ENCODE data around the gene SMTNL1.

SMTNL1 gene, protein sequence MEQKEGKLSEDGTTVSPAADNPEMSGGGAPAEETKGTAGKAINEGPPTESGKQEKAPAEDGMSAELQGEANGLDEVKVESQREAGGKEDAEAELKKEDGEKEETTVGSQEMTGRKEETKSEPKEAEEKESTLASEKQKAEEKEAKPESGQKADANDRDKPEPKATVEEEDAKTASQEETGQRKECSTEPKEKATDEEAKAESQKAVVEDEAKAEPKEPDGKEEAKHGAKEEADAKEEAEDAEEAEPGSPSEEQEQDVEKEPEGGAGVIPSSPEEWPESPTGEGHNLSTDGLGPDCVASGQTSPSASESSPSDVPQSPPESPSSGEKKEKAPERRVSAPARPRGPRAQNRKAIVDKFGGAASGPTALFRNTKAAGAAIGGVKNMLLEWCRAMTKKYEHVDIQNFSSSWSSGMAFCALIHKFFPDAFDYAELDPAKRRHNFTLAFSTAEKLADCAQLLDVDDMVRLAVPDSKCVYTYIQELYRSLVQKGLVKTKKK

DNA sequence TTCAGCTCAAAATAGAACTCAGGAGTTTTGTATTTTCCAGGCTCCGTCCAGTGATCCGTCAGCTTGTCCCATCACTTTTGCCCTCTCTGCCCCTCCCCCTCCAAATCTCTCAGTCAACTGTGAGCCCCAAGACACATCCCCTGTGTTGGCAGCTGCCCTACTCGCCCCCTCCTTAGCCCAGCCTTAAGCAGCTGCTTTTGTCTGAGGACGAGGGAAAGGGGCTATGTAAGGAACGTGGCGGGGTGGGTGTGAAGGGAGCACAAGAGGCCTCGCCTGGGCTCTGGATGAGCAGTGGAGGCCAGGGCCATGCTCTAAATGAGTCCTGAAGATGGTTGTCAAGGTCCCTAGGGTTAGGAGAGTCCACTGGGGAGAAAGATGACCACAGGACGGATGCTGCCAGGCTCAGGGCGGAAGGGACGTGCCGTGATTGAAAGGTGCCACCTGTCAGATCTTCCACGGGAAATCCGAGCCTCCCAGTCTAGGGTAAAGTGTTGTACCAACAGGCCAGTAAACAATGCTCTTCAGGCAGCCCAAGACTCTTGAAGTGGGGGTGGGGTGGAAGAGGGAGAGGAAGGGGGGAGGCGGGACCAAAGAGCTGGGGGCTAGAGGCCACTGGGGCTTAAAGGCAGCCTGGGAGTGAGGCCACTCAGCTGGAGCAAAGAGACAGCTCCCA is at the start of gene SMTNL1:
Gene SMTNL1 (plus strand): TSS at position 649 of the 673 bp plus-strand sequence. CDS start 5,048 bp downstream, outside the sequence.
- Histone ChIP-seq H3K9ac (ENCODE audit: low read depth, low read length) (no peak within 1 kb of the TSS), H3K27me3 (ENCODE audit: insufficient read depth, low read length) (no peaks in the 10 kb centered on the region), H3K4me3 (ENCODE audit: low read length) (no peak within 1 kb of the TSS), H3K9me3 (ENCODE audit: insufficient read depth, low read depth, low read length) (no peaks in the 10 kb centered on the region), H3K27ac (ENCODE audit: low read length) (no peak within 1 kb of the TSS), H3K36me3 (ENCODE audit: insufficient read depth, low read depth, low read length) (no peaks in the 10 kb centered on the region), H3K4me1 (ENCODE audit: insufficient read depth, low read length) (peaks cover 2% of the 10 kb centered on the region; the same call in 1 of the 2 replicates)

DNA sequence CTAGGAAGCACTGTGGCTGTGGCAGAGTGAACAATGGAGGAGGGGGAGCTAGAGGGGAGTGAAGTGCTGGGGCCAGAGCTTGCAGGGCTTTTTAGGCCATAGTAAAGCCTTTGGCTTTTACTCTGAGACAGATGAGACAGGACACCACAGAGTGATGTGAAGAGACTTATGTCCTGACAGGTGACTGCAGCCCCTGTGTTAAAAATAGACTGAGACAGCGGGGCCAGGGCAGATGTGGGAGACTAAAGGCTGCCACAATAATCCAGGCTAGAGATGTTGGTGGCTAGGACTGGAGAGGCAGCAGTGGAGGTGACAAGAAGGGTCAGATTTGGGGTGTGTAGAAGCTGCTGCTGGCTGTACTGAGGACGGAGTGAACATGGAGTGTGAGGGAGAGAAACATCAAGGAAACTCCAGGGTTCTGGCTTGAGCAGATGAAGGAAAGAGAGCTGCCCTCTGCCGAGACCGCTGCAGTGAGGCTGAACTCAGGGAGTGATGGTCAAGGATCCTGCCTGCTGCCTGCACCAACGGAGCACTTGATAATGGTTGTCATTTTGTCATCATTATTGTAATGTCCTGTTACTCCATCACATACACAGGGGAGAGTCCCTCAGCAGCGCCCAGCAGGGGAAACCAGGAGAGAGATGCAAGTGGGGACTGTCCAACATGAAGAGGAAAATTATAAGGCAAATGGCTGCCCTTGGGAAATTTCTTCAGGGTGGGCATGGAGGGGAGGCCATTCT is 49.3 kb upstream of the SMTNL1 start:
- H3K36me3 ChIP-seq (ENCODE audit: insufficient read depth, low read depth, low read length) = peaks cover 38% of the 10 kb centered on the region
- no peaks in the 10 kb centered on the region; the same call in 1 of the 2 replicates for H3K4me1 ChIP-seq (ENCODE audit: insufficient read depth, low read length)
- no peak overlapping the region for H3K4me3 ChIP-seq (ENCODE audit: low read length)
- H3K27ac ChIP-seq (ENCODE audit: low read length) = no peak overlapping the region
- no peaks in the 10 kb centered on the region for H3K9me3 ChIP-seq (ENCODE audit: insufficient read depth, low read depth, low read length)
- peaks cover 13% of the 10 kb centered on the region for H3K27me3 ChIP-seq (ENCODE audit: insufficient read depth, low read length)
- H3K9ac ChIP-seq (ENCODE audit: low read depth, low read length) = no peak overlapping the region

DNA sequence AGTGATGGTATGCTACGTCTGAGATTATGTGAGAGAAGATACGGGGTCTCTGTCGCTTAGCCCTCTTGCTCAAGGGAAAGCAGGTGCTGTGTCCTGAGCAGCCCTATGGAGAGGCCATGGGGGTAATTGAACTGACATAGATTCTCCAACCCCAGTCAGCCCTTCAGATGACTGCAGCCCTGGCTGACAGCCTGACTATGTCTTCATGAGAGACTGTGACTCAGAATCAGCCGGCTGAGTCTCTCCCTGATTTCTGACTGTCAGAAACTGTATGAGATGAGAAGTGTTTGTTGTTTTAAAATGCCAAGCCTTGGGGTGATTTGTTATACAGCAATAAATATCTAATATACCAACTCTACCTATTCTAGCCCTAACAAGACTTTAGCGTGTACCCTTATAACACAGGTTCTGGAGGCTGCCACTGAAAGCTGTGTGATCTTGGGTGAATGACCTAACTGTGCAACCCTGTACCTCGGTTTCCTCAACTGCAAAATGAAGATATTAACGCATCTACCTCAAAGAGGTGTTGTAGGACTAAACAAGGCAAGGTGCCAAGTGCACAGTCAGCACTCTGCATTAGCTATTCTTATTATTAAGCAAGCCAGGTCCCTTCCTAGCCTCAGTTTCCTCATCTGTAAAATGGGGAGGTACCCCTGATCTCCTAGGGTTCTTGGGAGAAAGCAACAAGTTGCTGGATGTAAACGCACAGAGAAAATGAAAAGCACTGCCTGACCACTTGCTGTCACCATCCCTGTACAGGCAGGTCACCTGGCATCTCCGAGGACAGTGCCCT is 46.7 kb upstream of the SMTNL1 start:
- Histone ChIP-seq H3K9me3 (ENCODE audit: insufficient read depth, low read depth, low read length) (no peaks in the 10 kb centered on the region), H3K9ac (ENCODE audit: low read depth, low read length) (no peak overlapping the region), H3K27me3 (ENCODE audit: insufficient read depth, low read length) (no peaks in the 10 kb centered on the region), H3K27ac (ENCODE audit: low read length) (no peak overlapping the region), H3K36me3 (ENCODE audit: insufficient read depth, low read depth, low read length) (peaks cover 35% of the 10 kb centered on the region), H3K4me1 (ENCODE audit: insufficient read depth, low read length) (no peaks in the 10 kb centered on the region), H3K4me3 (ENCODE audit: low read length) (no peak overlapping the region)

DNA sequence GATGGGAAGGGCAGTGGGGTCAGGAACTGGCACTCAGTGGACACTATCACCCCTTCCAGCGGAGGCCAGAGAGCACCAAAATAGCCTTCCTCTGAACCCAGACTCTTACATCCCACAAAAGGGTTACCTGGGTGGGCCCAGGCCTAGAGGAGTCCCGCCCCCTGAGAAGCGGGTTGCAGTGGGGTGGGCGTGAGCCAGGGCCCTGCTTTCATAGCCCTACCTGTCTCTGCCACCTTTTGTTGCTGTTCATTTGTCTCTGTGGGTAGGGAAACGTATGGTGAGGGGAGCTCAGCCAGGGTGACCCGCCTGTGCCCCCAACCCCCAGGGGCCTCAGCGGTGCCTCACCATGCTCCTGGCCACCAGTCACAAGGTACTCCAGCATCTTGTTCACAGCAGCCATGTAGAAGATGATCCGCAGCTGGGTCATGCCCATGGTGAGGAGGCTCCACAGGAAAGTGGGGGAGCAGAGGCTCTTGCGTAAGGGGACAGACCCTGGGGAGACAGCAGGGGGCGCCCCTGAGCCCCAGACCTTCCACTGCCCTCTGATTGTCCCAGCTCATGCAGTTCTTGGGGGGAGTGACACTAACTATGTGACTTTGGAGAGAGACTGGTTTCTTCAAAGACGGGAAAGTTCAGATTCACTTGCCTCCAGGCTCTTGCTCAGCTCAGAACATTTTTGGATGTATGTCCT is 45.9 kb upstream of the SMTNL1 start:
- no peak overlapping the region for H3K4me3 ChIP-seq (ENCODE audit: low read length)
- no peak overlapping the region for H3K27ac ChIP-seq (ENCODE audit: low read length)
- no peaks in the 10 kb centered on the region for H3K9me3 ChIP-seq (ENCODE audit: insufficient read depth, low read depth, low read length)
- H3K27me3 ChIP-seq (ENCODE audit: insufficient read depth, low read length) = no peaks in the 10 kb centered on the region
- no peaks in the 10 kb centered on the region for H3K4me1 ChIP-seq (ENCODE audit: insufficient read depth, low read length)
- peaks cover 31% of the 10 kb centered on the region; the same call in 1 of the 2 replicates for H3K36me3 ChIP-seq (ENCODE audit: insufficient read depth, low read depth, low read length)
- H3K9ac ChIP-seq (ENCODE audit: low read depth, low read length) = no peak overlapping the region

DNA sequence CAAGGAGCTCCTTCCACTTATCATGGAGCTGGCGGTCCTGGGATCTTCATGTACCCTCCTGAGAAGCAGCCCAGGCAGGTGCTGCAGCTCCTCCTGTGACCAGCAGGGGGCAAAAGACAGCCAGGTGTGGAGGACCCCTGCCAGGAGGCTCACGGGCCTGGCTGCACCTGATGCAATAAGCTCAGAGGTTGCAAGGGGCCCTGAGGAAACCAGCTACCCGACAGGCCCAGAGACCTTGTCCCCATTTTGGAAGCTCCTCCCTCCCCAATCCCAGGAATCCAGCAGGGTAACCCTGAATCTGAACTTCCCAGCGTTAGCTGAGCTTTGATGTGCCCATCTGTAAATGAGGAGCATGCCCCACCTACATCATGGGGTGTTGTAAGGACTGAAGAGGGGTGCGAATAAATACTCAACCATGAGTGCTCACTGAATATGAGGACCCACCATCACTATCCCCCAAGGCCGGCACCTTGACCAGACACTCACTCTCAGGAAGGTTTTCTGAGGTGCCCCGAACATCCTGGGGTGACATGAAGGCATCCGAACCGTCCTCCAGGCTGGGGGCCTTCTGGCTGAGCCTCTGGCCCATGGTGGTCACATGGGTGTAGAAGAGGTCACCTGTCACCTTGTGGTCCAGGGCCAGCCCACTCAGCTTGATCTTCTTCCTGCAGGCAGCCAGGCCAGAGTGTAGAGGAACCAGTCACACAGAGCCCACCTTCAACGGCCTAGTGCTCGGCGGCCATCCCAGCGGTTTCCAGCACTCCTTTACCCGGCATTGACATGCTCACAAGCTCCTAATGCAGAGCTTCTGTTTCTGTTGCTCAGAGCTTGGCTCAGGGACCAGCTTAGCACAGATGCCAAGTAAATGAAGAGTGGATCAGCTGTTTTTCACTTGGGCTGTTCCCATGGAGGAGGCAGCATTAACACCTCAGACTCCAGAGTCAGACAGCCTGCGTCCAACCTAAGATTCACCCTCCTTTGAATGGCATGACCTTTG is 43.6 kb upstream of the SMTNL1 start:
- Histone ChIP-seq H3K4me1 (ENCODE audit: insufficient read depth, low read length) (no peaks in the 10 kb centered on the region), H3K9me3 (ENCODE audit: insufficient read depth, low read depth, low read length) (no peaks in the 10 kb centered on the region), H3K27ac (ENCODE audit: low read length) (peak overlapping the region; percentile 68), H3K36me3 (ENCODE audit: insufficient read depth, low read depth, low read length) (peaks cover 34% of the 10 kb centered on the region; the same call in 1 of the 2 replicates), H3K4me3 (ENCODE audit: low read length) (no peak overlapping the region), H3K9ac (ENCODE audit: low read depth, low read length) (peak overlapping the region; percentile 68), H3K27me3 (ENCODE audit: insufficient read depth, low read length) (no peaks in the 10 kb centered on the region)

DNA sequence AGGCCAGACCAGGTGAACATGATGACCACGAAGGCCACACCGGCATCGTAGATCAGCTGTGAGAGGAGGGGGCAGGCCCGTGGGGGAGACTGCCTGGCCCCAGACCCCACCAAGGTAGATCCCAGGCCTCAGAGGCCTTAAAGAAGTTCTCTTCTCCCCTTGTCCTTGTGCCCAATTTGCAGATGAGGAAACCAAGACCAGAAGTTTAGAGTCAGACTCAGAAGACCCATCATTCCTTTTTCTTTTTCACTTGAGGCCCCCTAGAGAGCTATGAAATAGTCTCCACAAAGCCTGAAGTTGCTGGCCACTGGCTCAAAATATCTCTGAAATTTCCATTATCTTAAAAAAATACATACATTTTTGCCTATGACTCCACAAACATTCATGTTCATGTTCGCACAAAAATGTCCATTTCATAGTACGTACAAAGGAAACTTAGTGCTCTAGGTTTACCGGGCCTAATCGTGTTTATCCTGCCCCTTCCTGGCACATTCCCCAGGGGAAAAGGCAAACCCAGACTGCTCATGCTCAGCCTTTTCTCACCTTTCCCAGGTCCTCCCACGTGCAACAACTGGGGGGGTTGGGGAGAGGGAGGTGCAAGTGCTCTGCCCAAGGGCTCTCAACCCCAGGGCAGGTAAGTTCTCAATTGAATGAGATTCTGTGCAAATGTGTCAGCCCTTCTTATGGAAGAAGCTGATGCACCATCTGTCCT is 41.1 kb upstream of the SMTNL1 start:
- no peak overlapping the region for H3K9ac ChIP-seq (ENCODE audit: low read depth, low read length)
- no peaks in the 10 kb centered on the region for H3K27me3 ChIP-seq (ENCODE audit: insufficient read depth, low read length)
- no peak overlapping the region for H3K27ac ChIP-seq (ENCODE audit: low read length)
- H3K36me3 ChIP-seq (ENCODE audit: insufficient read depth, low read depth, low read length) = peaks cover 20% of the 10 kb centered on the region
- H3K4me3 ChIP-seq (ENCODE audit: low read length) = no peak overlapping the region
- no peaks in the 10 kb centered on the region for H3K9me3 ChIP-seq (ENCODE audit: insufficient read depth, low read depth, low read length)
- H3K4me1 ChIP-seq (ENCODE audit: insufficient read depth, low read length) = peaks cover 12% of the 10 kb centered on the region; the same call in 1 of the 2 replicates

DNA sequence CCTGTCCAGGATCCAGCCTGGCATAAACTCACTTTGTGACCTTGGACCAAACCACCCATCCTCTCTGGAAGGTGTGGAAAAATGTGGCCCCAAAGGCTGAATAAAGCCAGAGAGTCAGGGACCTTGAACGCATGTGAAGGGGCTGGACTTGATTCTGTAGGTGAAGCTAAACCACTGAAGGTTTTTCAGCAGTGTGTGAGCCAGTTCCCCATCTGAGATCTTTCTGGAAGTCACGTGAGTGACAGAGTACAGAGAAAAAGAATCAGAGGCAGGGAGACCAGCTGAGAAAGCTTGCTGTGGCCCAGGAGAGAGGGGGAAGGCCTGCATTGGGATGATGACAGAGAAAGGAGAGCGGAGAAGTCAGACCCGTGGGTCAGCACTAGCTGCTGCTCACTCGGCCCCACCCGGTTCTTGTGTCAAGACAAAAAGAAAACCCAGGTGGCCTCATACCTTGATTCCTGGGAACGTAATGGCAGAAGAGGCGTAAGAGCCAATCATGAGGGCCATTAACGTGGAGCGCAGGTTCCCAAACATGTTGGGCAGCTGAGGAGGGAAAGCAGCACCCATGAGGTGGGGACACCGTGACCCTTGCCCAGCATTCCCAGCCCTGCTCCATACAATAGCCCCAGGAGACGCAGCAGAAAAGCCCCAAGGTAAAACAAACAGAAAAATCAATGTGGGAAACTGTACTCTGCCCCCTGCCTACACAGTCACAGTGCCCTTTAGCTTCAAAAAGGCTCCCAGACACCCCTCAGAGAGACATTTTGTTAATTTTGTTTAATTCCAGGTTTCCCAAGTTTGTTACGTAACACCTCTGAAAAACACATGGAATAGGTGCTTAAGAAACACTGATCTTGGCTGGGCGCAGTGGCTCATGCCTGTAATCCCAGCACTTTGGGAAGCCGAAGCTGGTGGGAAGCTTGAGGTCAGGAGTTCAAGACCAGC is 39.8 kb upstream of the SMTNL1 start:
- H3K36me3 ChIP-seq (ENCODE audit: insufficient read depth, low read depth, low read length) = peaks cover 18% of the 10 kb centered on the region
- H3K4me1 ChIP-seq (ENCODE audit: insufficient read depth, low read length) = peaks cover 12% of the 10 kb centered on the region; the same call in 1 of the 2 replicates
- no peak overlapping the region for H3K9ac ChIP-seq (ENCODE audit: low read depth, low read length)
- H3K4me3 ChIP-seq (ENCODE audit: low read length) = no peak overlapping the region
- no peaks in the 10 kb centered on the region for H3K27me3 ChIP-seq (ENCODE audit: insufficient read depth, low read length)
- H3K27ac ChIP-seq (ENCODE audit: low read length) = no peak overlapping the region
- H3K9me3 ChIP-seq (ENCODE audit: insufficient read depth, low read depth, low read length) = no peaks in the 10 kb centered on the region

DNA sequence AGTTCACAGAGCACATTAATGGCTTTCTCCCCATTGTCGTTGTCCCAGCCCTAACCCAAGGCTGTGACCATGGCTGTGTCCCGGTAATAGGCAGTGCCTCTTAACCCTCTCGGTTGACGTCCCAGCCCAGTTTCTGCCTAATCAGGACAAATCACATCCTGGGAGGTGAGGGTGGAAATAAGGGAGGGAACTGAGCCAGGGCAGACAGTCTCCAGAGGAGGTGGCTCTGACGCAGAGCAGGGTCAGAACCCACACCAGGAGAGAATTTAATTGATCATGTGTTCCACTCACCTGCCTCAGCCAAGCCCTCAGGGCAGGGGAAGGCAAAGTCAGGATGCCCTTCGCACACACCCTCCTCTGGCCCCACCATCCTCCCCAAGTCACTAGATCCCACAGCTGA is 38.9 kb upstream of the SMTNL1 start:
- Histone ChIP-seq H3K36me3 (ENCODE audit: insufficient read depth, low read depth, low read length) (peaks cover 18% of the 10 kb centered on the region), H3K27ac (ENCODE audit: low read length) (no peak overlapping the region), H3K9me3 (ENCODE audit: insufficient read depth, low read depth, low read length) (no peaks in the 10 kb centered on the region), H3K4me1 (ENCODE audit: insufficient read depth, low read length) (peaks cover 12% of the 10 kb centered on the region; the same call in 1 of the 2 replicates), H3K4me3 (ENCODE audit: low read length) (no peak overlapping the region), H3K27me3 (ENCODE audit: insufficient read depth, low read length) (no peaks in the 10 kb centered on the region), H3K9ac (ENCODE audit: low read depth, low read length) (no peak overlapping the region)
